HK-2 (cell line): ENCODE measurements around the gene FZD8.

ENCODE experiments used
- DNase-seq: peaks from one replicate; pipeline ENCODE4 v3.0.0-alpha.2; 2018; ENCODE audit not compliant: unreplicated experiment

Gene FZD8

GRCh38 chr10:35606430-35606829, 35.7 kb downstream of the FZD8 start:
- no peak for DNase-seq

- DNase-seq = no peak
Observed at GRCh38 chr10:35605191-35605590, 36.9 kb downstream of the FZD8 start, which contains the start of gene GJD4. TSS of gene GJD4 (plus strand) at chr10:35605341. CDS start at chr10:35605568, 227 bp downstream.

DNA sequence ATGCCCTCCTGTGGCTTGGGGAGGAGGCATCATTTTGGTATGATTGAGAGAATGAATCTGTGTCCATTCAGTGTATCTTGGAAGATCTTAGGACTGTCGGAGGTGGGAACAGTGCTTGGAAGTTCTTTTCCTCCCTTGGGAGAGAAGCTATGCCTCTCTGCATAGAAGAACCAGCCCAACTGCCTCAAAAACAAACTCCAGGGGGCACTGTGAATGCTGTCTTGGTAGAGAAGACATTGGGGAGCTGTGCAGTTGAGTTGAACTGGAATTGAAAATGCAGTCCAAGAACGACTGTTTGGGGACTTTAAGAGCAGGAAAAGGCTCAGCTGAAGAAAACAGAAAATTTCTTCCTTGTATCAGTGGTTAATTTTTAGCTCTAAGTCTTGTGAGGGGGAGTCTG, 41.9 kb downstream of the FZD8 start:
- no peak for DNase-seq

GRCh38 chr10:35598379-35598778, 43.7 kb downstream of the FZD8 start:
- DNase-seq = no peak

GRCh38 chr10:35595106-35595505, 47.0 kb downstream of the FZD8 start:
- DNase-seq = no peak

DNA sequence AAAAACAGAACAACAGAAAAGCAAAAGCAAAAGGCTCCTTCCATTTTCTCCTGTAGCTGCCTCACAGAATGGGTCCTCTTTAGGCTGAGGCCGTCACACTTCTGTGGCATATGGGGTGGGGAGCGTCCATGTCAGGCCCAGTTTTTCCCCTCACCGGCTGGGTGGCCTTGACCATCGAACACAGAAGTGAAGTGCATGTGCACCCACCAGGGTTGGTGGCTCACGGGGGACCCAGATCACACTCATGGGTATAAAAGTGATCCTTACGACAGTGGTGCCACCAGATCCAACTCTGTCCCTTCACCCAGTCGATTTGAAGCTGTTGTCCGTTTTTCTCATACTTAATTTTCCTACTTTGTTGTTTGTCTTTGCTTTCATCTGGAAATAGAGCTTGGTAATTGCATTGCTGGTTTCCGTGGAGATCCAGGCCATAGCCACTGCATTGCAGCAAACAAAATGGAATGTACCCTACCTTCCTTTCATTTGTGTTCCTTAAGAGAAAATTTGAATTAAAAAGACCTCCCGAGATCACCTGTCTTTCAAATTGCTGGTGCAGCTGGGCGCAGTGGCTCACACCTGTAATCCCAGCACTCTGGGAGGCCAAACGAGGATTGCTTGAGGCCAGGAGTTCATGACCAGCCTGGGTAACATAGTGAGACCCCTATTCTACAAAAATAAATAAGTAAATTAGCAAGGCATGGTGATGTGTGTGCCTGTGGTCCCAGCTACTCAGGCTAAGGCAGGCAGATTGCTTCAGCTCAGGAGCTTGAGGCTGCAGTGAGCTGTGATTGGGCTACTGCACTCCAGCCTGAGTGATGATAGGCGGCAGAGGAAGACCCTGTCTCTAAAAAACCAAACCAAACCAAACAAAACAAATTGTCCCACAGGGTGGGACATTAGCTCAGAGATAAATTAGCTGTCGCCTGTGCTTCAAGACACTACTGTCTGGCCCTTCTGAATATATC, 47.7 kb downstream of the FZD8 start:
- no peak for DNase-seq

DNA sequence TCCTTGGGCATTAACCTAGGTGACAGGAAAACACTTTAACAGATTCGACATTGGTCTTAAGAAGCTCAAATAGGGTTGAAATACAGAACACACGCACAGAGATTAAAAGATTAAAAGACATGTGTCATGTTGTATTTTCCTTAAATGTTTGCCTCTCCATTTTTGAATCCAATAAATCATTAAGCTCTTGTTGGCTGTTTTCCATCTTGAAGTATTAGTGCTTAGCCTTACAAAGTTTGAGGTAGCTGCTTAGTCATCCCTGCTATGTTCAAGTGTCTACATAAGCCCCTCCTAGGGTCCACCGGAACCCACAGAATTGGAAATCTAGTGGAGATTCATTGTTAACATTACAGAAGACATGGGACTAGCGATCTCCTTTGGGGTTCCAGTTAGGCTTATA, 49.7 kb downstream of the FZD8 start:
- no peak for DNase-seq

GRCh38 chr10:35588836-35589235, 53.3 kb downstream of the FZD8 start:
- DNase-seq = no peak
